GM21576 (cell line): ENCODE results near the gene MXD3.
"Not testable (repeated sequence)": the region's sequence is repeated elsewhere in the genome, so short reads cannot be mapped to it uniquely, and the experiment has no call there.

ENCODE experiments used
- ATAC-seq: cut with Tn5 transposase; IDR thresholded peaks from one replicate; pipeline ENCODE4 v1.9.1; 2021; ENCODE audit warnings: mild to moderate bottlenecking, moderate library complexity; ENCODE audit not compliant: unreplicated experiment

The MXD3 gene

DNA sequence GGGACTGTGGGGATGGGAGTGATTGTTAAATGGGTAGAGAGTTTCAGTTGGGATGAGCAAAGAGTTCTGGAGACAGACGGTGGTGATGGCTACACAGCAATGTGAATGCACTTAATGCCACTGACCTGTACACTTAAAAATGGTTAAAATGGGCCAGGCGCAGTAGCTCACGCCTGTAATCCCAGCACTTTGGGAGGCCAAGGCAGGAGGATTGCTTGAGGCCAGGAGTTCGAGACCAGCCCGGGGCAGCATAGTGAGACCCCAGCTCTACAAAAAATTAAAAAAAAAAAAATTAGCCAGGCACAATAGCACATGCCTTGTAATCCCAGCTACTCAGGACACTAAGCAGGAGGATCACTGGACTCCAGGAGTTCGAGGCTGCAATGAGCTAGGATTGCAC lies 32.1 kb upstream of the MXD3 start:
- ATAC-seq: no peak

DNA sequence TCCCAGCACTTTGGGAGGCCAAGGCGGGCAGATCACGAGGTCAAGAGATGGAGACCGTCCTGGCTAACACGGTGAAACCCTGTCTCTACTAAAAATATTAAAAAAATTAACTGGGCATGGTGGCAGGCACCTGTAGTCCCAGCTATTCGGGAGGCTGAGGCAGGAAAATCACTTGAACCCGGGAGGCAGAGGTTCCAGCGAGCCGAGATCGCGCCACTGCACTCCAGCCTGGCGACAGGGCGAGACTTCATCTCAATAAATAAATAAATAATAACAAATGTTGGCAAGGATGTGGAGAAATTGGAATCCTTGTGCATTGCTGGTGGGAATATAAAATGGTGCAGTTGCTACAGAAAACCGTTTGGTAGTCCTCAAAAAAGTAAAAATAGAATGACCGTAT lies 31.3 kb upstream of the MXD3 start:
- ATAC-seq: not testable (repeated sequence)

DNA sequence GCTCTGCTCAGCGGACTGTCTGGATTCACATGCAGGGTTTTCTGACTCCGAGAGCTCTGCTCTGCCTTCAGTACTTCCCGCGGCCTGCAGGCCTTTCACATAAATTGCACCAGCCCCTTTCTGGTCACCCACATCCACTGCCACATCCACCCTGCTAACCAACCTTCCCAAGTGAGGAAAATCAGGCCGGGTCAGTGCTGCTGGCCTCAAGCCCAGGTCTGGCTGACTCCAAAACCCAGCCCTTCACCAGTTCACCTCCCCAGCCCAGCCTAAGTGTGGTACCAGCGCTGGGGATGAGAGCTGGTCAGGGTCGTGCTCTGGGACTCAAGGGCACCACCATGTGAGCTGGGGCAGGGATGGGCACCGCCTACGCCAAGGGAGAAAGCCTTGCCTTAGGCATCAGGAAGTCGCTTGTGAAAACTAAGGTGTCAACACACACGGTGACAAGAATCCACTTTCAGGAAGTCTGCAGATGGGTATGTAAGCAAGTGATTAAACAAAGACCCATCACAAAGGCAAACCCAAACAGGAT lies 27.5 kb upstream of the MXD3 start:
- ATAC-seq: no peak

DNA sequence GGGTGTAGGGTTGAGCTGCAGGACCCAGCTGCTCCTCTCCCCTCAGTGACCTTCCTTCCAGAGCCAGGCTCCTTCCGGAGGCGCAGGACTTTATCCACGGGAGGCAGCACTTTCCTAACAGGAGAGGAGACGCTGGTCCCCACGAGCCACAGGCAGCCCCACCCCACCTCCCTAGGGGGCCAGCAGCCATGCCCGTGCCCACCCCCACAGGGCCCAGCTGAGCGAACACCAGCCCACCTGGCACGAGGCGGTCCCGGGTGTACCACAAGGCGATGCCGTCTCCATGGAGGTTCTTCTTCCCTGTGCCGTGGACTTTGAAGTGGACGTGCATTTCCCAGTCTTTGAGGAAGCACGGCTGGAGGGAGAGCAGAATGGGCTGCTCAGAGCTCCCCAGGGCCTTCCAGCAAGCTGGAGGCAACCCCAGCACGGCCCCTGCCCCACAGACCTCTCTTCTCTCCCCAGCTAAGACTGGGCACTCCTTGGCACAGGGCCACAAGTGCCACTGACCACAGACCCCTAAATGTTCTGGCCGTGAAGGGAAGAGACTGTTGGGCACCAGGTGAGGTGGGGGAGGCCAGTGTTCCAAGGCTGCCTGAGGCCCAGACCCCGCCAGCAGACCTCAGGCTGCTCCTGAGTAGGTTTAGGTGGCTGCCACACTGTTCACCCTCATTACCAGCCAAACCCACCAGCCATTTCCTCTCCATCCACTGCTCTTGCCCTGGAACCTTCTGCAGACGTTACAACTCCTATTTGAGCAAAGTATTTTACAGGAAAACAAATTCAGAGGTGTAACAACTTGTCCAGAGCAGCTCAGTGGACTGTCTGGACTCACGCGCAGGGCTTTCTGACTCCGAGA lies 26.8 kb upstream of the MXD3 start:
- no peak for ATAC-seq

GRCh38 chr5:177336603-177337494 lies 25.2 kb upstream of the MXD3 start:
- ATAC-seq: no peak

DNA sequence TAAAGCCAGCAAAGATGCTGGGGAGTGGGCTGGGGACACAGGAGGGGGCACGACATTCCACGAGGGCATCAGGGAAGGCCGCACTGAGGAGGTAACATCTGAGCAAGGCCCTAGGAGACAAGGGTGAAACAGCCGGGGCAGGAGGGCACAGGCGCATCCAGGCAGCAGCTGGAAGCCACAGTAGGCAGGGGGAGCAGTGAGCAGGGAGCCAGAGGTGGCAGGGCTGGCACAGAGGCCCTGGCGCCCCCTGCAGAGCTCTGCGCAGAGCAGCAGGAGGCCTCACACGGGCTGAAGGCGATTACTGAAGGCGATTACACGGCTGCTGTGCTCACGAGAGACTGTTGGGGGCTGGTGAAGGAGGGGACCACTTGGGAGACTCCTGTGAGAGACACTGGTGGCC lies 24.4 kb upstream of the MXD3 start:
- no peak for ATAC-seq

DNA sequence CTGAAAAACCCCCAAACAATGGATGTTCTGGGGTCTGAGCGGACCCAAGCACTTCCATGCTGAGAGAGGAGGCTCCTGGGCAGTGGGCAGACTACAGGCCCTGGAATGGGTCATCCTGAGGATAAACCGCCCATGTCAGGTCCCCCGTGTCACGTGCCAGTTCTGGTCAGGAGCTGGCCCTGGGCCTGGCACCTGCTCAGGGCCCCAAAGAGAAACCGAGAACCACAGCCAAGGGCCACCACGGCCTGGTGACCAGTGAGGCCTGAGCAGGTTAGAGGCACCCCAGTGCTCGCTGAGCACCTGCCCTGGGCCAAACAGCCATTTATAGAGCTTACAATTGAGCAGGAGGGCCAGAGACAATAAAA lies 24.0 kb upstream of the MXD3 start:
- ATAC-seq: no peak

DNA sequence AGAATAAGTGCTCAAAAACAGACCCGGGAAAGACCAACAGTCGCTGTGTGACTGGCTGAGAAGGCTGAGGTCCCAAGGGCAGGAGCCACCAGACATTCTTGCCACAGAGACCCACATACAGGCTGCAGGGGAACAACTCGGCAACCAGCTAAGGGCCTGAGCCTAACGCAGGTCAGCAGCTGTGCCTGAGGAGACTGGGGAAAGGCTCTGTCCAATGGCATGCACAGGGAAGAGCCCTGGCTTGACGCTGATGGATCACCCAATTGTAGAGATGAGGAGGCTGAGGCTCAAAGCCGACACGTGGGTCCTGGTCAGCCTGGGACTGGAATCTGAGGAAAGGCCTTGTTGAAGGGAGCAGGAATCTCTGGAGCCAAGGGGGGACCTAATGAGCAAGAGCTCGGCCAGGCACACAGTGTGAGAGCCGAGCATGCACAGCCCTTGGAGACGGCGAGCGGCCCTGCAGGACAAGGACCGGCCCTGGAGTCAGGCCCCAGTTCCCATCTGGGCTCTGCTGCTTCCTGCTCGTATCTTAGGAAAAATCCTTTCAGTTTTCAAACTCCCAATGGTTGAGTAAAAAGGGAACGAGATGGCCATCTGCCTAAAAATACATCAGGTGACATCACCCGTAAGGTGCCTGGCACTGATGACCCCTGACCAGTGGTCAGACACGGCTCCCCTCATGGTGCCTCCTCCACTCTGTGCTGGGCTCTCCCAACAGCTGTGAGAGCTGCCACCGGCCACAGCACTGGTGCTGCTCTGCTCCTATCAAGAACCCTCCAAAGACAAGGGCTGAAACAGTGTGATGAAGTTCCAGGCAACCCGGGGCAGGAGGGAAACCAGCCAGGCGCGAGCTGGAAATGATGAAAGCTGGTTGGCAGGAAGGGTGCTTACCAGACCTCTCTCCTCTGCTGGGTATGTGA lies 23.3 kb upstream of the MXD3 start:
- no peak for ATAC-seq

DNA sequence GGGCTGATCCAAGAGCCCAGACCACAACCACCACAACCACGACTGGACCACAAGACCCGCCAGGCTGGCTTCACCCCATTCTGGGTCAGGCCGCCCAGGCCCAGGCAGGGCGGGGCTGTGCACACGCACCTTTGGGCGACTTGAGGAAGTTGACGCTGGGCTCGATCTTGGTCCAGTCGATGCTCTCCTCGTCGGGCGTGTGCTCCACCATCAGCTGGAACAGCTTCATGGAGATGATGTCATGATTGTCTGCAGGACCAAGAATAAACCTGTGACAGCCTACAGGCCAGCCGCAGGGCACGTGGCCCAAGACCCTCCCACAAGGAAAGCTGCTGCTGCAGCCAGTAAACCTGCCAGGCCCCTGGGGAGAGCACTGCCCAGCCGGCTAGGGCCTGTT lies 22.5 kb upstream of the MXD3 start:
- no peak for ATAC-seq

DNA sequence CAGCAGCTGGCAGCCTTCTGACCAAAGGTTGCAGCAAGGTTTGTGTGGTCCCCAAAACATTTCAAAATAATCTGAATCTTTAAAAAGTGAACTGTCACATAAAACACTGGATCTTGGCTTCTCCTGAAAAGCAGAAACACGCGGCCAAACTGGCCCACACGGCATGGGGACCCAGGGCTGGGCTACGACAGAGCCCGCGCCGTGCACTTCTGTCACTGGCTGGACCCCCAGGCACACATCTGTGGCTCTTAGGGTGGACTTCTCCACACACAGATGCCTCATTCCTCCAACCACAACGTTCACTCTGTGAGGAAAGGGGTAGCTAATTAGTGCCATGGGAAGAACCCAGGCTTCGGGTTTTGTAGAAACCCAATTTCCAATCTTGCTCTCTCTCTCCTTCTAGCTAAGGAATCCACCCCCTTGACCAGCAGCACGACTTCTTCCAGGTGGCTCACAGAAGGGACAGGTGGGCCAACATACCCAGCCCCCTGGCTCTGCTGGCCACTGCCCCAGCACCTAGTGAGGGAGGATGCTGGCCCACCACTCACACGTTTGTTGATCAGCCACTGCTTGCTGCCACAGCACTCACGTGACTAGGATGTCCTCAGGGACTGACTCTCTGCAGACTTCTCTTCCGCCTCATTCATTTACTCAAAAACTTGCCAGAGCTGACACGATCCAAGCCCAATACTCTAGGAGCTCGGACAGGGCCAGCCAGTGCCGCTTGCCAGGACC lies 21.9 kb upstream of the MXD3 start:
- ATAC-seq: no peak

GRCh38 chr5:177332896-177333260 lies 21.2 kb upstream of the MXD3 start:
- no peak for ATAC-seq

GRCh38 chr5:177332031-177332895 lies 20.6 kb upstream of the MXD3 start:
- ATAC-seq: no peak

DNA sequence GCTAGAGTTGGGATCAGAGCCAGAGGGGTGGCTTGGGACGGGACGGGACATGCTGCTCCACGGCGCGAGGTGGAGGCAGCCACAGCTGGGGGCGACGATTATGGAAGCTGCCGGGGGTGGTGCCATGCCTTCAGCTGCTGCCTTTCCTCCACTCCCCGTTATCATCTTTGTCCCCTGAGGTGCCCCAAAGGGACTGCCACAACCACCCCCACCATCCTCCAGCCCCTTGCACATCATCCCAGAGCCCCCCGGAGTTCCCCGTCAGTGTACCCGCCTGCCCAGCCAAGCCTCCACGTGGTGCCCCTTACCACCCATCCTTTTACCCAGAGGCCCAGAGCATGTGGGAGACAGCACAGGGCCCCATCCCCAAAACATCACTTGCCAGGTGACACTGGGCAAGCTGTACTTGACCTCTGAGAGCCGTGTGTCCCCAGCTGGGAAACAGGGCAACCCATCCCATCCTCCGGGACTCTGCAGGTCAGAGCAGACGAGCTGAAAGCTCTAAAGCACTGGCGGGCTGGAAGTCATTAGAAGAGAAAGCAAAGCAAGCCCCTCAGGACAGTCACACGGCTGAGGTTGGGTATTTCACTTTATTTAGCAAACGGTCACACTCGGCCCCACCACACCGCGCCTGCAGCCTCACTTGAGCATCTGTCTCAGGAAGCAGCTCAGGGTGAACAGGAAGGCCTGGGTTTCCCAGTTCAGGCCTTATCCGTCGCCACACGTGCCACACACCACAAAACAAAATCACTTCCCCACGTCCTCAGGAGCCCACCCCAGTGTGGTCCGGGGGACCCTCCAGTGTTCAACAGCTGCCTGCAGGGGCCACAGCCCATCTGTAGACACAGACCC lies 19.5 kb upstream of the MXD3 start:
- ATAC-seq: no peak

DNA sequence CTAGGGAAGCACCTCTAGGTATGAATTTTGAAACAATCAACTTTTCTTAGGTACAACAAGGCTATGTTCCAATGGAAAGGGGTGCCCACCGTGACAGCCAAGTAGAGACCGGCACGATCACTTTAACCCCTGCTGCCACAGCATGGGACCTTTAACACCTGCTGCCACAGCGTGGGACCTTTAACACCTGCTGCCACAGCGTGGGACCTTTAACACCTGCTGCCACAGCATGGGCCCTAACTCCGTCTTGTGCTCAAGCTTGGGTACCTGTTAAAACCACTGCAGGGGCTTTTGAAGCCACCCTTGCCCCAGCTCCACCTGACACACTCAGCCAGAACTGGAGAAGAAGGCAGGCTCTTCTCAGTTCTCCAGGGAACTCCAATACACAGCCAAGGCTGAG lies 18.2 kb upstream of the MXD3 start:
- ATAC-seq: no peak

GRCh38 chr5:177328545-177329231 lies 17.0 kb upstream of the MXD3 start:
- no peak for ATAC-seq

GRCh38 chr5:177327539-177328522 lies 16.1 kb upstream of the MXD3 start:
- ATAC-seq: no peak
